ENCODE measurements around the gene C1QTNF7. TPM values are rescaled to one million over a fixed set of nuclear protein-coding genes. Genes with fewer than 3 reads are reported as not detected.

The C1QTNF7 gene
- total and polyA plus RNA-seq, 4 donors, result 9.5 to 15.5 (median 13.7) TPM

DNA sequence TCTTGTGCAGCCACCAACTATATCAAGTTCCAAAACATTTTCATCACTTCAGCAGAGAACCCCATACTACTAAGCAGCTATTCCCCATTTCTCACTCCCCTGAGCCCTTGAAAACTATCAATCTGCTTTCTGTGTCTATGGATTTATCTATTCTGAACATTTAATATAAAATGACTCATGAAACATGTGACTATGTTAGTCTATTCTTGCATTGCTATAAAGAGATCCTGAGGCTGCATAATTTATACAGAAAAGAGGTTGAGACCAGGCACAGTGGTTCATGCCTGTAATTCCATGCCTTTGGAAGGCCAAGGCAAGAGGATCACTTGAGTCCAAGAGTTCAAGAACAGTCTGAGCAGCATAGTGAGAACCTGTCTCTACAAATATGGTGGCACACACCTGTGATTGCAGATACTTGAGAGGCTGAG lies 10.6 kb upstream of the C1QTNF7 start:
- Histone ChIP-seq H3K4me3 (ENCODE audit: low read length in 2 of 2) (no peak overlapping the region), H3K27me3 (ENCODE audit: control insufficient read depth in 1 of 2, insufficient read depth in 2 of 2, low read length in 1 of 2) (no peaks in the 10 kb centered on the region), H3K4me1 (ENCODE audit: control insufficient read depth in 1 of 2, insufficient read depth in 2 of 2, low read length in 2 of 2) (peaks cover 6 to 24% of the 10 kb centered on the region in 2 donors), H3K27ac (ENCODE audit: low read depth in 1 of 2, low read length in 2 of 2) (peak overlapping the region; percentile 20 to 66), H3K36me3 (ENCODE audit: control insufficient read depth in 1 of 2, insufficient read depth in 2 of 2, low read length in 1 of 2) (no peaks in the 10 kb centered on the region), H3K9me3 (ENCODE audit: control insufficient read depth, low read length) (no peaks in the 10 kb centered on the region)
- DNase-seq, result no peak
- intact Hi-C loops (cut with DNase I), result no loop called here
- no peak for ATAC-seq (ENCODE audit: low FRiP score)

DNA sequence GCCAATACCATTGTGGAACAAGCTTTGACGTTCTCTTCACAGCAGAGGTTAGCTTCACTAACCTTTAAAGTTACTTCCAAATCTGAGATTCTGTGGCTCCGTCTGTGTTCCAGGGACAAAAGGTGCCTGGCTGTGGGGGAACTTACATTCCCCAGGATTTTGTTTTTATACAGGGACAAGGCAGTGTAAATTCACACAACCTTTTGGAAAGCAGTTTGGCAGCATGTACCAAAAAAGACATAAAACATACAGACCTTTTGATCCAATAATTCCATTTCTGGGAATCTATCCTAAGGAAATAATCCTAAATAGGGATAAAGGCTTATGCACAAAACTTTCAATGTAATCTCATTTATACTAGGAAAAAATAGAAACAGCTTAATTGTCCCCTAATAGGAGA lies 8.9 kb upstream of the C1QTNF7 start:
- H3K36me3 ChIP-seq (ENCODE audit: control insufficient read depth in 1 of 2, insufficient read depth in 2 of 2, low read length in 1 of 2), result no peaks in the 10 kb centered on the region
- no peaks in the 10 kb centered on the region for H3K9me3 ChIP-seq (ENCODE audit: control insufficient read depth, low read length)
- H3K27me3 ChIP-seq (ENCODE audit: control insufficient read depth in 1 of 2, insufficient read depth in 2 of 2, low read length in 1 of 2), result no peaks in the 10 kb centered on the region
- WGBS, 2 donors, result 3 to 5% methylated on average over 2 of the region's 2 CpGs
- H3K27ac ChIP-seq (ENCODE audit: low read depth in 1 of 2, low read length in 2 of 2), result peak overlapping the region; percentile 36 to 72
- intact Hi-C loops (cut with DNase I), result no loop called here
- ATAC-seq (ENCODE audit: low FRiP score) (no peak), DNase-seq (no peak)
- H3K4me1 ChIP-seq (ENCODE audit: control insufficient read depth in 1 of 2, insufficient read depth in 2 of 2, low read length in 2 of 2), result peaks cover 6 to 15% of the 10 kb centered on the region in 2 donors
- H3K4me3 ChIP-seq (ENCODE audit: low read length in 2 of 2), result no peak overlapping the region

DNA sequence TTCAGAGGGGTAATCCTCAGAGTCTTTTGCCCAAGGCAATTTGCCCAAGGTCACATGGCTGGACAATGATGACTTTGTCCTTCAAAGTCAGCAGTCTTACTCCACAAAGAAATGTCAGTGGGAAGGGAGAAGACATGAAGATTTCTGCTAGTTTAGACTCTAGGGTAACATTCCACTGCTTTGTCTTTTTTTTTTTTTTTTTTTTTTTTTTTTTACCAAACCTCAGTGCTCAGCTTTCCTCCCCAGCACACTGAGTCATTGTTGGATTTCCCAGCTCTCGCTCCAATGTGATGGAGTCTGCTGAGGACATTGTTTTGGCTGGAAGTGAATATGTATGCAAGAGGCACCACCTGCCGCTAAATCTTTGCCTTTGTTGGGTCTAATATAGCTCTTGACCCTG lies 7.2 kb upstream of the C1QTNF7 start:
- H3K27me3 ChIP-seq (ENCODE audit: control insufficient read depth in 1 of 2, insufficient read depth in 2 of 2, low read length in 1 of 2), result no peaks in the 10 kb centered on the region
- no peaks in the 10 kb centered on the region for H3K36me3 ChIP-seq (ENCODE audit: control insufficient read depth in 1 of 2, insufficient read depth in 2 of 2, low read length in 1 of 2)
- peak overlapping the region; percentile 49 to 67 for H3K27ac ChIP-seq (ENCODE audit: low read depth in 1 of 2, low read length in 2 of 2)
- intact Hi-C loops (cut with DNase I), result loop anchor here (10.0 kb wide), 2 partner anchors 186 to 416 kb away; partner anchors contain the start of gene CPEB2 (in 1 of the 2)
- WGBS, 2 donors, result 2 to 9% methylated on average over 2 of the region's 2 CpGs
- H3K9me3 ChIP-seq (ENCODE audit: control insufficient read depth, low read length), result no peaks in the 10 kb centered on the region
- peaks cover 9 to 22% of the 10 kb centered on the region in 2 donors for H3K4me1 ChIP-seq (ENCODE audit: control insufficient read depth in 1 of 2, insufficient read depth in 2 of 2, low read length in 2 of 2)
- no peak overlapping the region for H3K4me3 ChIP-seq (ENCODE audit: low read length in 2 of 2)
- DNase-seq (no peak), ATAC-seq (ENCODE audit: low FRiP score) (peak; percentile 73)

DNA sequence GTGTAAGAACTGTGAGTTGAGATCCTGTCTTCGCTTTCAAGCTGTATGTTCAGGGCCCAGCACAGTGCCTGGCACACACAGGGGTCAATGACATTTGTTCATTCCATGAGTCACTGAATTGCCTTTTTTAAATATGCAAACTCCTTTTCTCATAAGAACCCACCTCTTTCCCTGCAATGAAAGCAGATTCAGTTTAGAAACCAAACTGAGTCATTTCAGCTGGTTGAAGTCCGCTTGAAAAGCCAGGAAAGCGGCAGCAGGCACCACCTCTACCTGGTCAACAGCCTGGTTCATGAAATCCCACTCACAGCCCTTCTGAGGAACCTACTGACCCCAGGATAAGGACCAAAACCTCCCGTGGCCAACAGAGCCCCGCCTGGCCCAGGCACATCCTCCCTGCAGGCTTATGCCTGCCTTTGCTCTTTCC lies 4.5 kb upstream of the C1QTNF7 start:
- H3K27me3 ChIP-seq (ENCODE audit: control insufficient read depth in 1 of 2, insufficient read depth in 2 of 2, low read length in 1 of 2), result no peaks in the 10 kb centered on the region
- H3K9me3 ChIP-seq (ENCODE audit: control insufficient read depth, low read length), result no peaks in the 10 kb centered on the region
- H3K4me3 ChIP-seq (ENCODE audit: low read length in 2 of 2), result no peak overlapping the region
- no peak for DNase-seq
- intact Hi-C loops (cut with DNase I), result loop anchor here (10.0 kb wide), 2 partner anchors 188 to 418 kb away; partner anchors contain the start of gene CPEB2 (in 1 of the 2)
- H3K27ac ChIP-seq (ENCODE audit: low read depth in 1 of 2, low read length in 2 of 2), result peak overlapping the region in 1 of 2 donors; percentile 13
- no peak for ATAC-seq (ENCODE audit: low FRiP score)
- no peaks in the 10 kb centered on the region for H3K36me3 ChIP-seq (ENCODE audit: control insufficient read depth in 1 of 2, insufficient read depth in 2 of 2, low read length in 1 of 2)
- WGBS, 2 donors, result 82 to 90% methylated on average over 5 of the region's 5 CpGs
- peaks cover 11 to 18% of the 10 kb centered on the region in 2 donors for H3K4me1 ChIP-seq (ENCODE audit: control insufficient read depth in 1 of 2, insufficient read depth in 2 of 2, low read length in 2 of 2)

DNA sequence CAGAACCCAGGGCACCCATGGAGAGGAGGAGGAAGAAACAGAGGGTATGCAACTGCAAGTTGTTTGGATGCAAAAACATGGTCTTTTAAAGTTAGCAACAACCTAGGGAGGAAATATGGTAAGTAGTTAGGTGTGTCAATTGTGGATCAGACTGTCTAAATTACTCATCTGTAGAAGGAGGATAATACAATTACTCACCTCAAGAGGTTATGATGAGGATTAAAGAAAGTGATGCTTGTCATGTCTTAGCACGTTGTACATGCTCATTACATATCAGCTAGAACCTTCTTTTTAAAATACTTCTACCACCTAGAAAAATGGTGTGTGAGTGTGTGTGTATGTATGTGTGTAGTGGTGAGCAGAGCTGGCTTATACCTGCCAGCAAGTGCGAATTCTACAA lies 2.3 kb upstream of the C1QTNF7 start:
- WGBS, 2 donors, result 66 to 73% methylated on average over 2 of the region's 2 CpGs
- intact Hi-C loops (cut with DNase I), result loop anchor here (10.0 kb wide), 2 partner anchors 191 to 421 kb away; partner anchors contain the start of gene CPEB2 (in 1 of the 2)
- H3K27ac ChIP-seq (ENCODE audit: low read depth in 1 of 2, low read length in 2 of 2), result peak overlapping the region; percentile 51 to 73
- peaks cover 11 to 19% of the 10 kb centered on the region in 2 donors for H3K4me1 ChIP-seq (ENCODE audit: control insufficient read depth in 1 of 2, insufficient read depth in 2 of 2, low read length in 2 of 2)
- no peak for ATAC-seq (ENCODE audit: low FRiP score)
- no peaks in the 10 kb centered on the region for H3K27me3 ChIP-seq (ENCODE audit: control insufficient read depth in 1 of 2, insufficient read depth in 2 of 2, low read length in 1 of 2)
- H3K4me3 ChIP-seq (ENCODE audit: low read length in 2 of 2), result peak overlapping the region; percentile 36 to 70
- DNase-seq, result no peak
- no peaks in the 10 kb centered on the region for H3K36me3 ChIP-seq (ENCODE audit: control insufficient read depth in 1 of 2, insufficient read depth in 2 of 2, low read length in 1 of 2)
- no peaks in the 10 kb centered on the region for H3K9me3 ChIP-seq (ENCODE audit: control insufficient read depth, low read length)

DNA sequence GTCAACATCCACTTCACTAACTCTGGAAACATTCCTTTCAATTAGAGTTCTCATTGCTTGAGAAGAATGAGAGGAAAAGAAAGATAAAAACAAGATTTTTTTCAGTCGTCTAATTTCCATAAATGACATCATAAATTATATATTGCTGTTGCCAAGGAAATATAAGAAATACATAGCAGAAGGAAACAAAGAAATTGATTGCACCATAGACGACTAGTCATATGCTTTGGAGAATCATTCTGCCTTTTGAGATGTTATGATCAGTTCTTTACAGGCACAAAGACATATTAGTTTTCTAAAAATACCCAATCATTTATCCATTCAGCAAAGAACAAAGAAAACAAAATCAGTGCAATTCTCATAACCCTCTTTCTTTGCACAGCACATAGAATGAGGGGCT lies 672 bp upstream of the C1QTNF7 start:
- ATAC-seq (ENCODE audit: low FRiP score) (no peak), DNase-seq (no peak)
- Histone ChIP-seq H3K27me3 (ENCODE audit: control insufficient read depth in 1 of 2, insufficient read depth in 2 of 2, low read length in 1 of 2) (no peaks in the 10 kb centered on the region), H3K9me3 (ENCODE audit: control insufficient read depth, low read length) (no peaks in the 10 kb centered on the region), H3K27ac (ENCODE audit: low read depth in 1 of 2, low read length in 2 of 2) (peak overlapping the region; percentile 94 to 95), H3K4me1 (ENCODE audit: control insufficient read depth in 1 of 2, insufficient read depth in 2 of 2, low read length in 2 of 2) (peaks cover 7 to 19% of the 10 kb centered on the region in 2 donors), H3K4me3 (ENCODE audit: low read length in 2 of 2) (peak overlapping the region; percentile 39 to 69), H3K36me3 (ENCODE audit: control insufficient read depth in 1 of 2, insufficient read depth in 2 of 2, low read length in 1 of 2) (no peaks in the 10 kb centered on the region)
- 1 to 4% methylated on average over 2 of the region's 2 CpGs for WGBS, 2 donors
- intact Hi-C loops (cut with DNase I), result loop anchor here (10.0 kb wide), 2 partner anchors 192 to 422 kb away; partner anchors contain the start of gene CPEB2 (in 1 of the 2)

DNA sequence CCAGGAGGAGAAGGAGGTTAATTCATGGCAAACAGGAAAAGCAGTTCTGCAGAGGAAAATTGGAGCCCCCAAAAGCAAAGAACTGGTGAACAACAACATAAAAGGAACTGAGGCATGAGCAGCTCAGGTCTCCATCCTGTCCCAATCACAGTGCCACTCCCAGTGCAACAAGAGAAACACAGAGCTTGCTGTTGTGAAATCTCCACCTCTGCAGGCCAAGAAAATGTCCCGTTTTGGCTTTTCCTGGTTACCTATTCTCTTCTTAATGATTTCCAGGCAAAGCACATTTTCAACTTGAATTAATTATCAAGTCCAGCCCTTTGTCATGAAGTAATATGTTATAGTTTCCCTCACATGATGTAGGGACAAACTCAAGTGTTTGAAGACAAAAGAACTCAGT lies 778 bp downstream of the C1QTNF7 start:
- intact Hi-C loops (cut with DNase I), result loop anchor here (10.0 kb wide), 2 partner anchors 194 to 424 kb away; partner anchors contain the start of gene CPEB2 (in 1 of the 2)
- no peak for DNase-seq
- Histone ChIP-seq H3K9me3 (ENCODE audit: control insufficient read depth, low read length) (no peaks in the 10 kb centered on the region), H3K4me1 (ENCODE audit: control insufficient read depth in 1 of 2, insufficient read depth in 2 of 2, low read length in 2 of 2) (peaks cover 12 to 15% of the 10 kb centered on the region in 2 donors), H3K27me3 (ENCODE audit: control insufficient read depth in 1 of 2, insufficient read depth in 2 of 2, low read length in 1 of 2) (no peaks in the 10 kb centered on the region), H3K4me3 (ENCODE audit: low read length in 2 of 2) (peak overlapping the region; percentile 21 to 69), H3K27ac (ENCODE audit: low read depth in 1 of 2, low read length in 2 of 2) (peak overlapping the region; percentile 91 to 94), H3K36me3 (ENCODE audit: control insufficient read depth in 1 of 2, insufficient read depth in 2 of 2, low read length in 1 of 2) (no peaks in the 10 kb centered on the region)
- peak; percentile 81 for ATAC-seq (ENCODE audit: low FRiP score)
- 4 to 6% methylated on average over 1 of the region's 1 CpG for WGBS, 2 donors

DNA sequence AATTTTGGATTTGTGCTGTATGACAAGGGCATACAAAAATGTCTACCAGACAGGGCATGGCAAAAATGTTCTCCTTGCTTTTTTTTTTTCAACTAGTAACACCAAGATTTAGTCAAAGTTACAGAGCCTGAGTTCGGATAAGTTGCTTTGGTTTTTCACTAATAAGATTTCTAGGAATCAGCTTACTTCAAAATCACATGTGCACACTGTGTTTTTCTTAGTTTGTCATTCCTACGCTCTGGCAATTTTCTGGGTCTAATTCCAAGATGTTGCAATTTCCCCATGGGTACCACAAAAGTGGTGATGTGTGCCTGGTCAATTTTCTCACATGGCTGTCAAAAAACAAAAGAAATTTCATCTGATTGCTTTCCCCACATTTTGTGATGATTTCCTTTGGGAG lies 6.3 kb downstream of the C1QTNF7 start:
- WGBS, 2 donors, result 2 to 9% methylated on average over 2 of the region's 2 CpGs
- peak; percentile 73 for ATAC-seq (ENCODE audit: low FRiP score)
- intact Hi-C loops (cut with DNase I), result loop anchor here in 1 of 2 donors (10.0 kb wide), 1 partner anchor 429 kb away; the partner anchor contains the start of gene CPEB2

DNA sequence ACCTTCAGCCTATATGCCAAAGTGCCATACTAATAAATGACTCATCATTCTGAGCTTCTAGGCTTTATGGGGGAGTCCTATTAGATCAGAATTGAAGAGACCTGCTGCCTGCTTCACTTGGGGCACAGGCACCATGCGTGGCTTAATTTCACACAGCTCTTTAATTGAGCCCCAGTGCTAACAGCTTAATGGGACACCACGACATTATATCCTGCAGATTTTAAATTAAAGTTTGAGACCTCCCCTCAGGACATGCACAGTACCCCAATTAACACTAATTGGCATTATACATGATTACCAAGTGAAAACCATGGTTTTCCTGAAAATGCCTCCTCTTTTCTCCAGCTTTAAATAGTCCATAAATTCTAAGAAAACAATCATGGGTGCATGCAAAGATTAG lies 6.8 kb downstream of the C1QTNF7 start:
- H3K27ac ChIP-seq (ENCODE audit: low read depth in 1 of 2, low read length in 2 of 2), result no peak overlapping the region
- ATAC-seq (ENCODE audit: low FRiP score) (peak; percentile 4), DNase-seq (no peak)
- intact Hi-C loops (cut with DNase I), result loop anchor here in 1 of 2 donors (10.0 kb wide), 1 partner anchor 430 kb away; the partner anchor contains the start of gene CPEB2
- H3K27me3 ChIP-seq (ENCODE audit: control insufficient read depth in 1 of 2, insufficient read depth in 2 of 2, low read length in 1 of 2), result no peaks in the 10 kb centered on the region
- peaks cover 10% of the 10 kb centered on the region in 2 donors for H3K4me1 ChIP-seq (ENCODE audit: control insufficient read depth in 1 of 2, insufficient read depth in 2 of 2, low read length in 2 of 2)
- H3K9me3 ChIP-seq (ENCODE audit: control insufficient read depth, low read length), result no peaks in the 10 kb centered on the region
- H3K4me3 ChIP-seq (ENCODE audit: low read length in 2 of 2), result no peak overlapping the region
- H3K36me3 ChIP-seq (ENCODE audit: control insufficient read depth in 1 of 2, insufficient read depth in 2 of 2, low read length in 1 of 2), result no peaks in the 10 kb centered on the region
- WGBS, 2 donors, result 96 to 97% methylated on average over 2 of the region's 2 CpGs

More for the DNA sequence above, 6.3 kb downstream of the C1QTNF7 start:
- Histone ChIP-seq H3K4me3 (ENCODE audit: low read length in 2 of 2) (no peak overlapping the region), H3K27ac (ENCODE audit: low read depth in 1 of 2, low read length in 2 of 2) (peak overlapping the region in 1 of 2 donors; percentile 36), H3K9me3 (ENCODE audit: control insufficient read depth, low read length) (no peaks in the 10 kb centered on the region), H3K27me3 (ENCODE audit: control insufficient read depth in 1 of 2, insufficient read depth in 2 of 2, low read length in 1 of 2) (no peaks in the 10 kb centered on the region), H3K4me1 (ENCODE audit: control insufficient read depth in 1 of 2, insufficient read depth in 2 of 2, low read length in 2 of 2) (peaks cover 10 to 11% of the 10 kb centered on the region in 2 donors), H3K36me3 (ENCODE audit: control insufficient read depth in 1 of 2, insufficient read depth in 2 of 2, low read length in 1 of 2) (no peaks in the 10 kb centered on the region)
- DNase-seq, result no peak

Measured in aorta (tissue), 5 donors.